ENCODE results near the gene PARP15.
"Not testable (repeated sequence)": the region's sequence is repeated elsewhere in the genome, so short reads cannot be mapped to it uniquely, and the experiment has no call there.

Gene PARP15

DNA sequence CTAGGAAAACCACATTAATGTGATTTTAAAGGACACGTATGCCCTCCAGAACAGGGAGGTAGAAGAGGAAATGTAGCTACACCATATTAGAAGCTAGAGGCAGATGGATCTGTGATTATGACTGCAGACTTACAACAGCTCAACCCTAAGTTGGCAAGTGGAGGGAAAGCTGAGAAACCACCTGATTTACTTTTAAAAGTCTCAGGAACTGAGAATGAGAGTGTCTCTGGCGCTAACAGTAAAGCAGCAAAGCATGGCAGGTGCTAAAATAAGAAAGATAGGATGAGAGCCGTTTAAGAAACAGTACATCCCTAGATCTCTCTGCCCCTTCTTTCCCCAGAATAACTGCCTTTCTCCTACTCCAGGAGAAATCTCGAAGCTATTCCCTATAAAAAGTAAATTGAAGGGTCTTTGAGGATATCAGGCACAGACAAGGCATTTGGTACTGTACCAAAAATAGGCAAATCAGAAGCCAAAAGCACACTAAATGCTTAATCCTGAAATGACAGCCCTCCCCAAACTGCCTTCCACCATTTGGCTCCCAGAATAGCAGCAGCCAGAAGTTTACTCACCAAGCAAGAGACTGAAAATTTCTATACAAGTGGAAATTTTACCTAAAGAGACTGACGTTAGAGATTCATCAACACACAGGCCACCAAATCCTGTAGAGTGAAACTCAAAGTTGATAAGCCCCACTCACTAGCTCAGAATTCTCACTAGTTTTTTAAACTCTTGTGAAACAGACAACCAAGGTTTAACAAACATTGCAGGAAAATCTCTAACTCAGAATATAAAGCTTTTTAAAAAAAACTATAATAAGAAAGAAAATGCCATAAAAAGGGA, 68.9 kb downstream of the PARP15 start:
- TF ChIP-seq MYC (IDR thresholded peaks at IDR 0.05; ENCODE audit: low read depth, low read length) (no peak), POLR2A (IDR thresholded peaks at IDR 0.05; ENCODE audit: extremely low read depth, insufficient read length) (no peak), CTCF (IDR thresholded peaks at IDR 0.05; ENCODE audit: low read depth, low read length) (no peak)
- TF ChIP-seq, protein P1, sequence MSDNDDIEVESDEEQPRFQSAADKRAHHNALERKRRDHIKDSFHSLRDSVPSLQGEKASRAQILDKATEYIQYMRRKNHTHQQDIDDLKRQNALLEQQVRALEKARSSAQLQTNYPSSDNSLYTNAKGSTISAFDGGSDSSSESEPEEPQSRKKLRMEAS (IDR thresholded peaks at IDR 0.05; ENCODE audit: low read depth, low read length), result no peak
- no peak overlapping the region for H3K4me3 ChIP-seq (ENCODE audit: low read depth, low read length)
- no peak for DNase-seq (ENCODE audit: low read depth)

- H3K4me3 ChIP-seq (ENCODE audit: low read depth, low read length); DNase-seq (ENCODE audit: low read depth): not testable (repeated sequence)
These were observed 73.9 kb downstream of the PARP15 start for GRCh38 chr3:122651233-122651907.

DNA sequence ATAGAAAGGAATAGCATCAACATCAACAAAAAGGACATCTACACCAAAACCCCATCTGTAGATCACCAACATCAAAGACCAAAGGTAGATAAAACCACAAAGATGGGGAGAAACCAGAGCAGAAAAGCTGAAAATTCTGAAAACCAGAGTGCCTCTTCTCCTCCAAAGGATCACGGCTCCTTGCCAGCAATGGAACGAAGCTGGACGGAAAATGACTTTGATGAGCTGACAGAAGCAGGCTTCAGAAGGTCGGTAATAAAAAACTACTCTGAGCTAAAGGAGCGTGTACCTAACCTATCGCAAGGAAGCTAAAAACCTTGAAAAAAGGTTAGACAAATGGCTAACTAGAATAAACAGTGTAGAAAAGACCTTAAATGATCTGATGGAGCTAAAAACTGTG, 74.5 kb downstream of the PARP15 start:
- H3K4me3 ChIP-seq (ENCODE audit: low read depth, low read length); DNase-seq (ENCODE audit: low read depth): not testable (repeated sequence)

DNA sequence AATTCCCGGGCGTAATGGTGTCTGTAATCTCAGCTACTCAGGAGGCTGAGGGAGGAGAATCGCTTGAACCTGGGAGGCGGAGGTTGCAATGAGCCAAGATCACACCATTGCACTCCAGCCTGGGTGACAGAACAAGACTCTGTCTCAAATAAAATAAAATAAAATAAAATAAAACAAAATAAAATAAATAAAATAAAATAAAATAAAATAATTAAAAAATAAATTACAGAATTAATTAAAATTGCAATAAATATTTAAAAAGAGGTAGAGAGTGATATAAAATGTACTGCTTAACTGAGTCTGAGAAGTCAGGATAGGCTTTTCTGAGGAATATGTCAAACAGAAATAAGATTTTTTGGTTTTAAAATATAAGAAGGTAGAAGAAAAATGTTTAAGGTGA, 80.9 kb downstream of the PARP15 start:
- H3K4me3 ChIP-seq (ENCODE audit: low read depth, low read length); DNase-seq (ENCODE audit: low read depth): not testable (repeated sequence)

DNA sequence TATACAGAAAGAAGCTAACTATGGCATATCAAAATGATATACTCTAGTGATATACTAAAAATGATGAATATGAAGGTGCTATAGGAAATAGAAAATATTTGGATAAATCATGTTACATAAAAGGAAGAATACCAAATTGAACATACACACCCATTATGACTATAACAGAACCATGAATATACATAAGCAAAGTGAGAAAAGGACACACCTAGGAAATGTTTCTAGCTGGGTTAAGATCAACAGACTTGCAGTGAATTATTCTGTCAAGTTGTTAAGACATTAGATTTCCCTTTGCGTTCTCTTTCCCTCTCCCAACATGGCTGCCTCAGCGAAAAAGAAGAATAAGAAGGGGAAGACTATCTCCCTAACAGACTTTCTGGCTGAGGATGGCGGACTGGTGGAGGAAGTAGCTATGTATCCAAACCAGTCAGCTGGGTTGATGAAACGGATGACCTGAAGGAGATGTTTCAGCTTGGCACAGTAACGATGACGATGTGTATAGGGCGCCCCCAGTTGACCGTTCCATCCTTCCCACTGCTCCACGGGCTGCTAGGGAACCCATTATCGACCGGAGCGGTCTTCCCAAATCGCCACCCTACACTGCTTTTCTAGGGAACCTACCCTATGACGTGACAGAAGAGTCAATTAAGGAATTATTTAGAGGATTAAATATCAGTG, 83.0 kb downstream of the PARP15 start:
- DNase-seq (ENCODE audit: low read depth), result peak; percentile 18
- H3K4me3 ChIP-seq (ENCODE audit: low read depth, low read length), result no peak overlapping the region
- TF ChIP-seq, protein P1 (IDR thresholded peaks at IDR 0.05; ENCODE audit: low read depth, low read length), result no peak
- no peak for TF ChIP-seq CTCF (IDR thresholded peaks at IDR 0.05; ENCODE audit: low read depth, low read length)
- no peak for TF ChIP-seq POLR2A (IDR thresholded peaks at IDR 0.05; ENCODE audit: extremely low read depth, insufficient read length)
- TF ChIP-seq MYC (IDR thresholded peaks at IDR 0.05; ENCODE audit: low read depth, low read length), result no peak

DNA sequence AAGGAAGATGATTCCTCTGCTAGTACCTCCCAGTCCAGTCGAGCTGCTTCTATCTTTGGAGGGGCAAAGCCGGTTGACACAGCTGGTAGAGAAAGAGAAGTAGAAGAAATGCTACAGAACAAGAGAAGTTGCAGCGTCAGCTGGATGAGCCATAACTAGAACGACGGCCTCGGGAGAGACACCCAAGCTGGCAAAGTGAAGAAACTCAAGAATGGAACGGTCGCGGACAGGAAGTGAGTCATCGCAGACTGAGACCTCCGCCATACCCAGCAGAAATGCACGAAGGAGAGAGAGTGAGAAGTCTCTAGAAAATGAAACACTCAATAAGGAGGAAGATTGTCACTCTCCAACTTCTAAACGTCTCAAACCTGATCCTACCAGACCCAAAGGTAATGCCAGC, 84.2 kb downstream of the PARP15 start:
- peak overlapping the region; percentile 51 for H3K4me3 ChIP-seq (ENCODE audit: low read depth, low read length)
- DNase-seq (ENCODE audit: low read depth), result peak; percentile 91
- TF ChIP-seq MYC (IDR thresholded peaks at IDR 0.05; ENCODE audit: low read depth, low read length) (no peak), POLR2A (IDR thresholded peaks at IDR 0.05; ENCODE audit: extremely low read depth, insufficient read length) (no peak), CTCF (IDR thresholded peaks at IDR 0.05; ENCODE audit: low read depth, low read length) (no peak)
- TF ChIP-seq, protein P1 (IDR thresholded peaks at IDR 0.05; ENCODE audit: low read depth, low read length), result no peak

GRCh38 chr3:122662505-122662904, 85.1 kb downstream of the PARP15 start:
- no peak overlapping the region for H3K4me3 ChIP-seq (ENCODE audit: low read depth, low read length)
- TF ChIP-seq POLR2A (IDR thresholded peaks at IDR 0.05; ENCODE audit: extremely low read depth, insufficient read length) (no peak), MYC (IDR thresholded peaks at IDR 0.05; ENCODE audit: low read depth, low read length) (no peak)
- TF ChIP-seq, protein P1 (IDR thresholded peaks at IDR 0.05; ENCODE audit: low read depth, low read length), result no peak
- peak; percentile 3 for DNase-seq (ENCODE audit: low read depth)
